Activated CD8-positive, alpha-beta memory T cell treated with anti-CD3 and anti-CD28 coated beads, Interleukin-2, amount 10 ng/mL, durations not matched to agents 7 days and 5 days (primary cell): ENCODE measurements around the gene PTDSS2. TPM values are rescaled to one million over a fixed set of nuclear protein-coding genes. Genes with fewer than 3 reads are reported as not detected.

Source experiments
- ATAC-seq: fragments of 150-1000 bp; cut with Tn5 transposase; one replicate; pipeline ENCODE4 v1.10.0; 2021; ENCODE audit warnings: moderate library complexity
- CTCF ChIA-PET: fragments of 350-600 bp; sonication (Branson Sonifier 250); formaldehyde crosslinking; loops from one replicate; lab custom pipeline; 2021; ENCODE audit warnings: antibody characterized with exemption; lab: Charles Lee
- DNase-seq: peaks from one replicate; pipeline ENCODE4 v3.0.0-alpha.2; 2020
- H3K27ac Mint-ChIP-seq: one replicate; pipeline ENCODE4 v1.8.0; 2021; ENCODE audit warnings: mild to moderate bottlenecking, mixed read lengths
- H3K27me3 Mint-ChIP-seq: one replicate; pipeline ENCODE4 v1.8.0; 2021; ENCODE audit warnings: mixed read lengths
- H3K36me3 Mint-ChIP-seq: one replicate; pipeline ENCODE4 v1.8.0; 2021; ENCODE audit warnings: mild to moderate bottlenecking, mixed read lengths
- H3K4me1 Mint-ChIP-seq: one replicate; pipeline ENCODE4 v1.8.0; 2021; ENCODE audit warnings: mixed read lengths
- H3K4me3 Mint-ChIP-seq: one replicate; pipeline ENCODE4 v1.8.0; 2021; ENCODE audit warnings: mild to moderate bottlenecking, moderate library complexity, mixed read lengths
- H3K9me3 Mint-ChIP-seq: one replicate; pipeline ENCODE4 v1.8.0; 2022; ENCODE audit warnings: low read depth, mixed read lengths
- total RNA-seq, 2 experiments: library from RNA; stranded (reverse); gene quantifications; one replicate each; pipeline ENCODE4 v1.2.3, GENCODE V29; 2021

Gene PTDSS2
- total RNA-seq, 2 experiments from 2014 or later = 26.6 to 31.2 TPM

- CTCF ChIA-PET = interaction anchor here (1.4 to 6.5 kb wide), 8 partner anchors 12 to 272 kb away, joined by 4 to 95 read pairs (median 30); partner anchors contain the start of genes RNH1 and SIGIRR
- no peaks in the 10 kb centered on the region for H3K27me3 Mint-ChIP-seq
- H3K36me3 Mint-ChIP-seq = peaks cover 9% of the 10 kb centered on the region
- DNase-seq (no peak), ATAC-seq (no peak)
- H3K27ac Mint-ChIP-seq = no peak overlapping the region
- H3K4me3 Mint-ChIP-seq = no peak overlapping the region
- no peaks in the 10 kb centered on the region for H3K9me3 Mint-ChIP-seq
- H3K4me1 Mint-ChIP-seq = peaks cover 47% of the 10 kb centered on the region
Measured at GRCh38 chr11:451738-452137, 1.7 kb downstream of the PTDSS2 start.

- H3K4me3 Mint-ChIP-seq = no peak overlapping the region
- DNase-seq (no peak), ATAC-seq (no peak)
- no peaks in the 10 kb centered on the region for H3K27me3 Mint-ChIP-seq
- peaks cover 53% of the 10 kb centered on the region for H3K4me1 Mint-ChIP-seq
- H3K36me3 Mint-ChIP-seq = peaks cover 11% of the 10 kb centered on the region
- CTCF ChIA-PET = interaction anchor here (1.4 to 6.5 kb wide), 6 partner anchors 37 to 271 kb away, joined by 4 to 74 read pairs (median 20); partner anchors contain the start of genes RNH1 and SIGIRR
- no peak overlapping the region for H3K27ac Mint-ChIP-seq
- no peaks in the 10 kb centered on the region for H3K9me3 Mint-ChIP-seq
Measured at GRCh38 chr11:452203-452744, 2.2 kb downstream of the PTDSS2 start.

GRCh38 chr11:452916-453527 is 2.9 kb downstream of the PTDSS2 start:
- Mint-ChIP-seq H3K27ac (no peak overlapping the region), H3K9me3 (no peaks in the 10 kb centered on the region), H3K4me3 (no peak overlapping the region), H3K27me3 (no peaks in the 10 kb centered on the region), H3K36me3 (peaks cover 11% of the 10 kb centered on the region), H3K4me1 (peaks cover 57% of the 10 kb centered on the region)
- no peak for ATAC-seq
- CTCF ChIA-PET = interaction anchor here (1.2 to 6.5 kb wide), 6 partner anchors 38 to 271 kb away, joined by 3 to 74 read pairs (median 6); partner anchors contain the start of genes RNH1 and SIGIRR
- no peak for DNase-seq

GRCh38 chr11:453564-453963 is 3.5 kb downstream of the PTDSS2 start:
- CTCF ChIA-PET = interaction anchor here (1.2 to 6.5 kb wide), 3 partner anchors 52 to 65 kb away, joined by 3 to 33 read pairs (median 5); partner anchors contain the start of gene RNH1
- H3K4me1 Mint-ChIP-seq = peaks cover 55% of the 10 kb centered on the region
- H3K27ac Mint-ChIP-seq = no peak overlapping the region
- no peaks in the 10 kb centered on the region for H3K27me3 Mint-ChIP-seq
- peaks cover 11% of the 10 kb centered on the region for H3K36me3 Mint-ChIP-seq
- DNase-seq = no peak
- no peak overlapping the region for H3K4me3 Mint-ChIP-seq
- no peaks in the 10 kb centered on the region for H3K9me3 Mint-ChIP-seq
- ATAC-seq = no peak

GRCh38 chr11:454043-454442 is 4.0 kb downstream of the PTDSS2 start:
- H3K27ac Mint-ChIP-seq = no peak overlapping the region
- H3K4me1 Mint-ChIP-seq = peaks cover 51% of the 10 kb centered on the region
- H3K27me3 Mint-ChIP-seq = no peaks in the 10 kb centered on the region

GRCh38 chr11:454801-455565 is 4.9 kb downstream of the PTDSS2 start:
- CTCF ChIA-PET = interaction anchor here (1.2 kb wide), 1 partner anchor 64 kb away, joined by 4 read pairs; no protein-coding TSS in a partner anchor
- H3K4me1 Mint-ChIP-seq = peaks cover 45% of the 10 kb centered on the region
- no peaks in the 10 kb centered on the region for H3K27me3 Mint-ChIP-seq
- DNase-seq (no peak), ATAC-seq (no peak)
- no peak overlapping the region for H3K27ac Mint-ChIP-seq
- H3K9me3 Mint-ChIP-seq = no peaks in the 10 kb centered on the region
- H3K36me3 Mint-ChIP-seq = peaks cover 11% of the 10 kb centered on the region
- H3K4me3 Mint-ChIP-seq = no peak overlapping the region

More at GRCh38 chr11:454043-454442, 4.0 kb downstream of the PTDSS2 start:
- DNase-seq (no peak), ATAC-seq (no peak)
- no peaks in the 10 kb centered on the region for H3K9me3 Mint-ChIP-seq
- no peak overlapping the region for H3K4me3 Mint-ChIP-seq
- H3K36me3 Mint-ChIP-seq = peaks cover 11% of the 10 kb centered on the region
- CTCF ChIA-PET = interaction anchor here (1.5 to 6.5 kb wide), 2 partner anchors 51 to 65 kb away, joined by 5 to 33 read pairs; partner anchors contain the start of gene RNH1

- ATAC-seq = no peak
- peaks cover 43% of the 10 kb centered on the region for H3K4me1 Mint-ChIP-seq
- H3K36me3 Mint-ChIP-seq = peaks cover 11% of the 10 kb centered on the region
- CTCF ChIA-PET = interaction anchor here (0.7 to 1.6 kb wide), 4 partner anchors 7 to 93 kb away, joined by 4 to 8 read pairs (median 4); no protein-coding TSS in a partner anchor
- no peak overlapping the region for H3K27ac Mint-ChIP-seq
- H3K4me3 Mint-ChIP-seq = no peak overlapping the region
- H3K9me3 Mint-ChIP-seq = no peaks in the 10 kb centered on the region
- H3K27me3 Mint-ChIP-seq = no peaks in the 10 kb centered on the region
- no peak for DNase-seq
Measured at GRCh38 chr11:455566-456147, 5.6 kb downstream of the PTDSS2 start.

GRCh38 chr11:456533-456932 is 6.5 kb downstream of the PTDSS2 start:
- peak overlapping the region; percentile 66 for H3K27ac Mint-ChIP-seq
- no peaks in the 10 kb centered on the region for H3K27me3 Mint-ChIP-seq
- peaks cover 35% of the 10 kb centered on the region for H3K4me1 Mint-ChIP-seq
- DNase-seq (peak; percentile 83), ATAC-seq (peak; percentile 91)
- CTCF ChIA-PET = interaction anchor here (0.7 to 1.6 kb wide), 6 partner anchors 8 to 206 kb away, joined by 3 to 8 read pairs (median 4); no protein-coding TSS in a partner anchor
- no peaks in the 10 kb centered on the region for H3K9me3 Mint-ChIP-seq
- H3K36me3 Mint-ChIP-seq = peaks cover 11% of the 10 kb centered on the region
- peak overlapping the region; percentile 32 for H3K4me3 Mint-ChIP-seq

GRCh38 chr11:457111-457760 is 7.2 kb downstream of the PTDSS2 start:
- Mint-ChIP-seq H3K27me3 (no peaks in the 10 kb centered on the region), H3K4me1 (peaks cover 33% of the 10 kb centered on the region), H3K27ac (peak overlapping the region; percentile 66), H3K36me3 (peaks cover 11% of the 10 kb centered on the region), H3K9me3 (no peaks in the 10 kb centered on the region), H3K4me3 (peak overlapping the region; percentile 32)
- ATAC-seq = no peak
- CTCF ChIA-PET = interaction anchor here (1.0 to 1.6 kb wide), 6 partner anchors 9 to 207 kb away, joined by 3 to 8 read pairs (median 4); no protein-coding TSS in a partner anchor
- DNase-seq = no peak

- Mint-ChIP-seq H3K9me3 (no peaks in the 10 kb centered on the region), H3K4me1 (peaks cover 30% of the 10 kb centered on the region), H3K36me3 (peaks cover 3% of the 10 kb centered on the region), H3K27ac (no peak overlapping the region), H3K4me3 (no peak overlapping the region), H3K27me3 (no peaks in the 10 kb centered on the region)
- ATAC-seq = no peak
- CTCF ChIA-PET = no interaction called here
- DNase-seq = no peak
Measured at GRCh38 chr11:459511-460220, 9.6 kb downstream of the PTDSS2 start.

- Mint-ChIP-seq H3K9me3 (no peaks in the 10 kb centered on the region), H3K27ac (no peak overlapping the region), H3K36me3 (peaks cover 4% of the 10 kb centered on the region), H3K27me3 (no peaks in the 10 kb centered on the region), H3K4me1 (peaks cover 24% of the 10 kb centered on the region), H3K4me3 (no peak overlapping the region)
- ATAC-seq (no peak), DNase-seq (no peak)
- CTCF ChIA-PET = interaction anchor here (2.1 kb wide), 1 partner anchor 13 kb away, joined by 5 read pairs; no protein-coding TSS in a partner anchor
Measured at GRCh38 chr11:460331-461199, 10.5 kb downstream of the PTDSS2 start.
